ENCODE data around the gene CTU2. TPM values are rescaled to one million over a fixed set of nuclear protein-coding genes. Genes with fewer than 3 reads are reported as not detected.

The CTU2 gene
- total RNA-seq, 2 experiments from 2014 or later: 29.6 to 36.2 TPM

GRCh38 chr16:88681709-88682451, 24.4 kb upstream of the CTU2 start:
- peak overlapping the region; percentile 91 for H3K27ac Mint-ChIP-seq
- peak; percentile 81 for ATAC-seq
- peaks cover 3% of the 10 kb centered on the region for H3K36me3 Mint-ChIP-seq (ENCODE audit: low read depth)
- no peaks in the 10 kb centered on the region for H3K27me3 Mint-ChIP-seq
- no peaks in the 10 kb centered on the region for H3K9me3 Mint-ChIP-seq (ENCODE audit: low read depth)
- peak; percentile 91 for DNase-seq
- ChIA-PET CTCF (interaction anchor here (0.7 to 1.6 kb wide), 7 partner anchors 9 to 176 kb away, joined by 3 to 4 read pairs (median 3); partner anchors contain the start of genes IL17C and MVD), POLR2A (no interaction called here)
- H3K4me3 Mint-ChIP-seq: peak overlapping the region; percentile 49
- peaks cover 40% of the 10 kb centered on the region for H3K4me1 Mint-ChIP-seq
- intact Hi-C loops (cut with DNase I, micrococcal nuclease): loop anchor here in 1 of 2 experiments (1.0 kb wide), 3 partner anchors 19 to 31 kb away; partner anchors contain the start of genes CTU2, CYBA, MVD and RNF166

- POLR2A ChIA-PET: interaction anchor here (1.5 kb wide), 1 partner anchor 21 kb away, joined by 3 read pairs; no protein-coding TSS in a partner anchor
- intact Hi-C loops (cut with DNase I, micrococcal nuclease): no loop called here
Measured at GRCh38 chr16:88684569-88685155, 21.6 kb upstream of the CTU2 start.

GRCh38 chr16:88685156-88686061, 20.9 kb upstream of the CTU2 start:
- Mint-ChIP-seq H3K27ac (peak overlapping the region; percentile 51), H3K4me1 (peaks cover 42% of the 10 kb centered on the region), H3K27me3 (no peaks in the 10 kb centered on the region), H3K4me3 (peak overlapping the region; percentile 70), H3K9me3 (ENCODE audit: low read depth) (no peaks in the 10 kb centered on the region), H3K36me3 (ENCODE audit: low read depth) (peaks cover 3% of the 10 kb centered on the region)
- DNase-seq (peak; percentile 85), ATAC-seq (peak; percentile 13)
- ChIA-PET CTCF (interaction anchor here (0.6 to 1.5 kb wide), 12 partner anchors 10 to 227 kb away, joined by 3 to 7 read pairs (median 3); partner anchors contain the start of gene MVD), POLR2A (interaction anchor here (1.5 kb wide), 1 partner anchor 20 kb away, joined by 3 read pairs; no protein-coding TSS in a partner anchor)
- intact Hi-C loops (cut with DNase I, micrococcal nuclease): loop anchor here (1.0 to 2.0 kb wide), 11 partner anchors 15 to 486 kb away; partner anchors contain the start of genes CTU2 (in 2 of the 2), RNF166 (in 2 of the 2), CDH15 (in 1 of the 2) and CYBA (in 1 of the 2)

More at GRCh38 chr16:88684569-88685155, 21.6 kb upstream of the CTU2 start:
- peak overlapping the region; percentile 70 for H3K4me3 Mint-ChIP-seq
- DNase-seq: no peak
- H3K27ac Mint-ChIP-seq: peak overlapping the region; percentile 51
- ATAC-seq: no peak
- H3K36me3 Mint-ChIP-seq (ENCODE audit: low read depth): peaks cover 3% of the 10 kb centered on the region
- H3K27me3 Mint-ChIP-seq: no peaks in the 10 kb centered on the region
- H3K9me3 Mint-ChIP-seq (ENCODE audit: low read depth): no peaks in the 10 kb centered on the region
- CTCF ChIA-PET: interaction anchor here (0.6 to 1.5 kb wide), 11 partner anchors 10 to 227 kb away, joined by 3 to 7 read pairs (median 3); partner anchors contain the start of gene MVD
- H3K4me1 Mint-ChIP-seq: peaks cover 40% of the 10 kb centered on the region

- ATAC-seq (peak; percentile 27), DNase-seq (peak; percentile 65)
- peak overlapping the region; percentile 70 for H3K4me3 Mint-ChIP-seq
- no peaks in the 10 kb centered on the region for H3K27me3 Mint-ChIP-seq
- H3K27ac Mint-ChIP-seq: peak overlapping the region; percentile 37
- CTCF ChIA-PET: interaction anchor here (0.8 kb wide), 1 partner anchor 816 kb away, joined by 3 read pairs; no protein-coding TSS in a partner anchor
- H3K4me1 Mint-ChIP-seq: peaks cover 44% of the 10 kb centered on the region
- no peaks in the 10 kb centered on the region for H3K9me3 Mint-ChIP-seq (ENCODE audit: low read depth)
- POLR2A ChIA-PET: no interaction called here
- intact Hi-C loops (cut with DNase I, micrococcal nuclease): loop anchor here (1.0 to 2.0 kb wide), 11 partner anchors 15 to 485 kb away; partner anchors contain the start of genes CTU2 (in 2 of the 2), RNF166 (in 2 of the 2), CDH15 (in 1 of the 2) and CYBA (in 1 of the 2)
- H3K36me3 Mint-ChIP-seq (ENCODE audit: low read depth): peaks cover under 1% of the 10 kb centered on the region
Measured at GRCh38 chr16:88686062-88686438, 20.3 kb upstream of the CTU2 start.

- Mint-ChIP-seq H3K4me1 (peaks cover 42% of the 10 kb centered on the region), H3K27me3 (no peaks in the 10 kb centered on the region), H3K36me3 (ENCODE audit: low read depth) (no peaks in the 10 kb centered on the region), H3K4me3 (peak within 1 kb of the TSS; percentile 70), H3K9me3 (ENCODE audit: low read depth) (no peaks in the 10 kb centered on the region), H3K27ac (peak within 1 kb of the TSS; percentile 37)
- CTCF ChIA-PET: interaction anchor here (0.6 to 1.3 kb wide), 5 partner anchors 11 to 967 kb away, joined by 3 to 6 read pairs (median 3); no protein-coding TSS in a partner anchor
- POLR2A ChIA-PET: interaction anchor here (0.6 to 1.2 kb wide), 3 partner anchors 15 to 730 kb away, joined by 4 to 7 read pairs (median 5); no protein-coding TSS in a partner anchor
- DNase-seq: peak; percentile 91
- peak; percentile 69 for ATAC-seq
- intact Hi-C loops (cut with DNase I, micrococcal nuclease): loop anchor here (1.0 to 2.0 kb wide), 11 partner anchors 14 to 485 kb away; partner anchors contain the start of genes CTU2 (in 2 of the 2), RNF166 (in 2 of the 2), CDH15 (in 1 of the 2) and CYBA (in 1 of the 2)
Measured at GRCh38 chr16:88686439-88687253, 19.7 kb upstream of the CTU2 start, which contains the start of gene SNAI3. SNAI3 (minus strand) TSS chr16:88686507; CDS start chr16:88686406, 101 bp downstream.

GRCh38 chr16:88687254-88687576, 19.1 kb upstream of the CTU2 start:
- ChIA-PET CTCF (interaction anchor here (0.6 to 1.3 kb wide), 4 partner anchors 11 to 966 kb away, joined by 3 to 6 read pairs (median 4); no protein-coding TSS in a partner anchor), POLR2A (interaction anchor here (0.6 to 1.2 kb wide), 3 partner anchors 14 to 731 kb away, joined by 4 to 7 read pairs (median 5); no protein-coding TSS in a partner anchor)
- H3K9me3 Mint-ChIP-seq (ENCODE audit: low read depth): no peaks in the 10 kb centered on the region
- DNase-seq (no peak), ATAC-seq (no peak)
- H3K4me3 Mint-ChIP-seq: peak overlapping the region; percentile 70
- intact Hi-C loops (cut with DNase I, micrococcal nuclease): loop anchor here (2.0 kb wide), 2 partner anchors 14 to 98 kb away; partner anchors contain the start of gene PIEZO1 (in 1 of the 2)
- H3K27me3 Mint-ChIP-seq: no peaks in the 10 kb centered on the region
- no peak overlapping the region for H3K27ac Mint-ChIP-seq
- H3K4me1 Mint-ChIP-seq: peaks cover 42% of the 10 kb centered on the region
- H3K36me3 Mint-ChIP-seq (ENCODE audit: low read depth): no peaks in the 10 kb centered on the region

GRCh38 chr16:88687676-88688012, 18.7 kb upstream of the CTU2 start:
- Mint-ChIP-seq H3K9me3 (ENCODE audit: low read depth) (no peaks in the 10 kb centered on the region), H3K4me1 (peaks cover 43% of the 10 kb centered on the region), H3K27me3 (no peaks in the 10 kb centered on the region), H3K4me3 (no peak overlapping the region), H3K27ac (no peak overlapping the region), H3K36me3 (ENCODE audit: low read depth) (no peaks in the 10 kb centered on the region)
- ChIA-PET CTCF (interaction anchor here (0.7 to 1.3 kb wide), 2 partner anchors 12 to 14 kb away, joined by 3 to 6 read pairs; no protein-coding TSS in a partner anchor), POLR2A (interaction anchor here (1.0 to 1.2 kb wide), 2 partner anchors 14 to 18 kb away, joined by 4 to 7 read pairs; no protein-coding TSS in a partner anchor)
- DNase-seq (no peak), ATAC-seq (no peak)
- intact Hi-C loops (cut with DNase I, micrococcal nuclease): loop anchor here (2.0 kb wide), 2 partner anchors 13 to 97 kb away; partner anchors contain the start of gene PIEZO1 (in 1 of the 2)

GRCh38 chr16:88688013-88688778, 18.1 kb upstream of the CTU2 start:
- CTCF ChIA-PET: interaction anchor here (1.3 kb wide), 1 partner anchor 14 kb away, joined by 6 read pairs; no protein-coding TSS in a partner anchor
- Mint-ChIP-seq H3K27ac (no peak overlapping the region), H3K4me1 (peaks cover 46% of the 10 kb centered on the region), H3K27me3 (no peaks in the 10 kb centered on the region), H3K9me3 (ENCODE audit: low read depth) (no peaks in the 10 kb centered on the region), H3K36me3 (ENCODE audit: low read depth) (no peaks in the 10 kb centered on the region), H3K4me3 (no peak overlapping the region)
- ATAC-seq (no peak), DNase-seq (no peak)
- POLR2A ChIA-PET: interaction anchor here (1.0 to 1.2 kb wide), 2 partner anchors 13 to 17 kb away, joined by 4 to 7 read pairs; no protein-coding TSS in a partner anchor
- intact Hi-C loops (cut with DNase I, micrococcal nuclease): no loop called here
